OCI-LY7 (cell line): ENCODE results near the gene HSD17B11. TPM values are rescaled to one million over a fixed set of nuclear protein-coding genes. Genes with fewer than 3 reads are reported as not detected.
"Not testable (repeated sequence)": the region's sequence is repeated elsewhere in the genome, so short reads cannot be mapped to it uniquely, and the experiment has no call there.

Source experiments
- BruUV-seq: library from RNA; stranded (reverse); fragments of 400-500 nt; replicated peaks from 2 replicates; lab custom pipeline; 2021; lab: Mats Ljungman, UMichigan
- CTCF ChIA-PET: fragments of 300-600 bp; sonication (Branson Sonifier 250); formaldehyde crosslinking; loops from one replicate; lab custom pipeline; 2022; ENCODE audit warnings: antibody characterized with exemption; ENCODE audit not compliant: unreplicated experiment; lab: Charles Lee
- POLR2A ChIA-PET: fragments of 300-600 bp; sonication (Branson Sonifier 250); formaldehyde crosslinking; loops from one replicate; lab custom pipeline; 2022; ENCODE audit warnings: antibody characterized with exemption; lab: Charles Lee
- DNase-seq: peaks from one replicate; pipeline ENCODE4 v3.0.0-alpha.2; 2015; ENCODE audit warnings: low spot score
- H2AFZ ChIP-seq: fragments of 200-600 bp; sonication (generic), shearing (Covaris generic); 2 replicates; pipeline ENCODE4 v1.6.1; 2014; ENCODE audit warnings: mild to moderate bottlenecking, antibody characterized with exemption, low read length, moderate library complexity
- H3K27ac ChIP-seq: fragments of 200-600 bp; sonication (generic); 2 replicates; pipeline ENCODE4 v1.5.1; 2014; ENCODE audit warnings: mixed run types, low read depth, mild to moderate bottlenecking, moderate library complexity, low read length, inconsistent platforms; ENCODE audit not compliant: poor library complexity, severe bottlenecking
- H3K36me3 ChIP-seq: fragments of 200-600 bp; sonication (generic); 2 replicates; pipeline ENCODE4 v1.6.1; 2014; ENCODE audit warnings: mild to moderate bottlenecking, antibody characterized with exemption, low read length, moderate library complexity, mixed read lengths; ENCODE audit not compliant: insufficient read depth
- H3K4me1 ChIP-seq: fragments of 200-600 bp; sonication (generic); 2 replicates; pipeline ENCODE4 v1.5.1; 2014; ENCODE audit warnings: mild to moderate bottlenecking, low read length; ENCODE audit not compliant: insufficient read depth, poor library complexity, severe bottlenecking
- H3K4me2 ChIP-seq: fragments of 200-600 bp; sonication (generic); 2 replicates; pipeline ENCODE4 v1.6.1; 2014; ENCODE audit warnings: mild to moderate bottlenecking, low read length
- H3K4me3 ChIP-seq: fragments of 200-600 bp; sonication (generic); 2 replicates; pipeline ENCODE4 v1.5.1; 2014; ENCODE audit warnings: mild to moderate bottlenecking, low read depth, low read length; ENCODE audit not compliant: poor library complexity, severe bottlenecking
- H3K79me2 ChIP-seq: fragments of 200-600 bp; sonication (generic); 2 replicates; pipeline ENCODE4 v1.6.1; 2016; ENCODE audit warnings: low read depth, mild to moderate bottlenecking, low read length, moderate library complexity, mixed read lengths; ENCODE audit not compliant: insufficient read depth
- H3K9me2 ChIP-seq: fragments of 200-600 bp; sonication (generic); 2 replicates; pipeline ENCODE4 v1.6.1; 2016; ENCODE audit warnings: mild to moderate bottlenecking, low read length, mixed read lengths; ENCODE audit not compliant: insufficient read depth
- H3K9me3 ChIP-seq: fragments of 200-600 bp; sonication (generic); 2 replicates; pipeline ENCODE4 v1.6.1; 2014; ENCODE audit warnings: mild to moderate bottlenecking, mixed run types, low read length, mixed read lengths
- H4K20me1 ChIP-seq: fragments of 200-600 bp; sonication (generic); 2 replicates; pipeline ENCODE4 v1.6.1; 2014; ENCODE audit warnings: mild to moderate bottlenecking, antibody characterized with exemption, low read length, moderate library complexity, mixed read lengths; ENCODE audit not compliant: insufficient read depth
- EZH2phosphoT487 ChIP-seq: fragments of 200-600 bp; sonication (generic); IDR thresholded peaks from 2 replicates; pipeline ENCODE4 v1.6.1; 2018; ENCODE audit warnings: low read depth, borderline replicate concordance, mild to moderate bottlenecking, mixed run types, antibody characterized with exemption, low read length, moderate library complexity, mixed read lengths
- intact Hi-C: fragments of 100-400 bp; cut with micrococcal nuclease; formaldehyde crosslinking; loops from one replicate; pipeline ENCODE4 v1.10.0; 2022; ENCODE audit not compliant: unreplicated experiment
- total RNA-seq, 2 experiments: library from RNA; depleted of rRNA in 1 of 2; stranded (reverse); fragments of >200 nt in 1 of 2; shearing (Covaris generic) in 1 of 2; gene quantifications; 2 replicates each; pipeline ENCODE4 v1.2.3, GENCODE V29; 2014 to 2022
- TF ChIP-seq, protein P1 (sequence below): fragments of 200-600 bp; sonication (generic); conservative IDR thresholded peaks from 2 replicates; pipeline ENCODE4 v1.5.1; 2014; ENCODE audit warnings: mild to moderate bottlenecking, antibody characterized with exemption, low read length, moderate library complexity, mixed read lengths

HSD17B11 gene
- total RNA-seq, 2 experiments from 2014 or later: 8.7 to 9.0 TPM

DNA sequence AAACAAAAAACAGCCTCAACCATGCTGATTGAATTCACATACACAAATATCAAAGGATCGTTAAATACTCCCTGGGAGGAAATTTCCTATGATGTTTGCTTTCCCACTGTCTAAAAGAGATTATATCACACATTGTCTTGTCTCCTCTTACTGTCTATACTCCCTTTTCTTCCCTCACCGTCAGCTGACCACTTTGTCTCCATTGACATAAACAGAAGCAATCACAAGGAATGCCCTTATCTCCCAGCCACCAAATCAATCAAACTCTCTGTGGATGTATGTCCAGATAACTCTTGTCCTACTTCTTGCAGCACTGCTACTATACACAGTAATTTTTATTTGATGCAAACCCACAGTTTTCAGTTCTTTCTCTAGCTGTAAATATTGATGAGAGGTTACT lies 19.2 kb upstream of the HSD17B11 start:
- POLR2A ChIA-PET: no interaction called here
- no peak for DNase-seq

DNA sequence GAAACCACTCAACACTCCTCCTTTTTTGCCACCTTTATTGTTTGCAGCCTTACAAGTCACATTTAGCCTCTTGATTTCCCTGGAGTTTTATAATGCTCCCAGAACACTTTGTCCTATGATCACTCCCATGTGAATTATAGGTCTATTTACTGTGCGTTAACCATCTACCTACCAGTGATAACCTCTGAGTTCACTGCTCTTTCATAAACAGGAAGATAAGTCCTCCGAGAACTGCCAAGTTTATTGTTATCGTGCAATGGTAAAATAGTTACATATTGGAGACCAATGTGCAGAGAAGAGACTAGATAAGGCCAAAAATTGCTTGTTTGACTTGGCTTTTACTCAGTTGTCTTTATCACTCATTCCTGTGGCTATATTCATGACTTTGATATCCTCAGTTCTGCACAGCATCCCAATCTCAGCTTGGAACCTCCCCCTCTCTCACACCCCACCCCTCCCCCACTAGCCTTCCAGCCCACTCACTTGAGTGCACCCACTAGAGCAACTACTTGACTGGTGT lies 18.5 kb upstream of the HSD17B11 start:
- intact Hi-C loops: no loop called here
- TF ChIP-seq EZH2phosphoT487: no peak
- TF ChIP-seq, protein P1, sequence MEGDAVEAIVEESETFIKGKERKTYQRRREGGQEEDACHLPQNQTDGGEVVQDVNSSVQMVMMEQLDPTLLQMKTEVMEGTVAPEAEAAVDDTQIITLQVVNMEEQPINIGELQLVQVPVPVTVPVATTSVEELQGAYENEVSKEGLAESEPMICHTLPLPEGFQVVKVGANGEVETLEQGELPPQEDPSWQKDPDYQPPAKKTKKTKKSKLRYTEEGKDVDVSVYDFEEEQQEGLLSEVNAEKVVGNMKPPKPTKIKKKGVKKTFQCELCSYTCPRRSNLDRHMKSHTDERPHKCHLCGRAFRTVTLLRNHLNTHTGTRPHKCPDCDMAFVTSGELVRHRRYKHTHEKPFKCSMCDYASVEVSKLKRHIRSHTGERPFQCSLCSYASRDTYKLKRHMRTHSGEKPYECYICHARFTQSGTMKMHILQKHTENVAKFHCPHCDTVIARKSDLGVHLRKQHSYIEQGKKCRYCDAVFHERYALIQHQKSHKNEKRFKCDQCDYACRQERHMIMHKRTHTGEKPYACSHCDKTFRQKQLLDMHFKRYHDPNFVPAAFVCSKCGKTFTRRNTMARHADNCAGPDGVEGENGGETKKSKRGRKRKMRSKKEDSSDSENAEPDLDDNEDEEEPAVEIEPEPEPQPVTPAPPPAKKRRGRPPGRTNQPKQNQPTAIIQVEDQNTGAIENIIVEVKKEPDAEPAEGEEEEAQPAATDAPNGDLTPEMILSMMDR: no peak
- CTCF ChIA-PET: no interaction called here

More for the DNA sequence above, 19.2 kb upstream of the HSD17B11 start:
- H3K9me3 ChIP-seq: 0 out of 2 replicates have a peak, but pooled peaks cover 22% of the 10 kb centered on the region
- peaks cover 7% of the 10 kb centered on the region for H3K4me1 ChIP-seq
- H3K9me2 ChIP-seq: no peaks in the 10 kb centered on the region
- no peaks in the 10 kb centered on the region for H3K36me3 ChIP-seq
- no peak overlapping the region for H3K4me3 ChIP-seq
- intact Hi-C loops: no loop called here
- no peak overlapping the region for H2AFZ ChIP-seq
- no peak overlapping the region for H3K27ac ChIP-seq
- no peaks in the 10 kb centered on the region for H4K20me1 ChIP-seq
- no peaks in the 10 kb centered on the region for H3K79me2 ChIP-seq
- TF ChIP-seq EZH2phosphoT487: no peak
- TF ChIP-seq, protein P1: no peak
- CTCF ChIA-PET: no interaction called here
- BruUV-seq: no TSS peak
- H3K4me2 ChIP-seq: no peak overlapping the region

DNA sequence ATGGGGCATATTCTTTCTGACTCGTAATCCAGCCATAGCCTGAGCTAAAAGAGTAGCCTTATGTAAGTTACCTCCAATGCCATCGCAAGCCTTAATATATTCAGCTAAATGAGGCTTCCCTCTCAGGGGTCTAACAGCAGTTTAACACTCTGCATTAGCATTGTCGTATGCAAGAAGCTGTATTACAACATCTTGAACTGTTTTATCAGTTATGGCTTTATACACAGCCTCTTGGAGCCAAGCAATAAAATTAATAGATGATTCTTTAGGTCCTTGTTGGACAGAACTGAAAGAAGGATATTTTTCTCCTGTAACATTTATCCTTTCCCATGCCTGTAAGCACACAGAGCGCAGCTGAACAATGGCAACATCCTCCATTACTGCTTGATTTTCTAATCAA lies 15.9 kb upstream of the HSD17B11 start:
- POLR2A ChIA-PET: interaction anchor here (0.7 to 2.6 kb wide), 8 partner anchors 10 to 575 kb away, joined by 3 to 11 read pairs (median 4); partner anchors contain the start of genes HSD17B11 and NUDT9

More for the DNA sequence above, 18.5 kb upstream of the HSD17B11 start:
- no peaks in the 10 kb centered on the region for H3K36me3 ChIP-seq
- no TSS peak for BruUV-seq
- peaks cover 7% of the 10 kb centered on the region for H3K4me1 ChIP-seq
- POLR2A ChIA-PET: interaction anchor here (0.6 kb wide), 1 partner anchor 921 kb away, joined by 3 read pairs; no protein-coding TSS in a partner anchor
- H3K27ac ChIP-seq: no peak overlapping the region
- no peak overlapping the region for H2AFZ ChIP-seq
- 0 out of 2 replicates have a peak, but pooled peaks cover 18% of the 10 kb centered on the region for H3K9me3 ChIP-seq
- no peak for DNase-seq
- no peaks in the 10 kb centered on the region for H3K79me2 ChIP-seq
- no peaks in the 10 kb centered on the region for H3K9me2 ChIP-seq
- no peak overlapping the region for H3K4me3 ChIP-seq
- no peaks in the 10 kb centered on the region for H4K20me1 ChIP-seq
- H3K4me2 ChIP-seq: no peak overlapping the region

More for the DNA sequence above, 15.9 kb upstream of the HSD17B11 start:
- H3K79me2 ChIP-seq, H3K36me3 ChIP-seq, H3K4me1 ChIP-seq, H3K27ac ChIP-seq, H3K9me2 ChIP-seq, BruUV-seq, DNase-seq, H3K4me3 ChIP-seq, intact Hi-C loops, H4K20me1 ChIP-seq, CTCF ChIA-PET: not testable (repeated sequence)
- Histone ChIP-seq H2AFZ (peak overlapping the region; percentile 87; the same call in 1 of the 2 replicates), H3K9me3 (0 out of 2 replicates have a peak, but pooled peaks cover 14% of the 10 kb centered on the region), H3K4me2 (peak overlapping the region; percentile 37; the same call in 1 of the 2 replicates)
